GM12891 (cell line): Measurements from ENCODE around the gene SERPINH1.

Source experiments
- POLR2A ChIP-seq: IDR thresholded peaks from 2 replicates; pipeline ENCODE4 v1.6.1; 2011; ENCODE audit warnings: low read depth, low read length, control low read depth
- POLR2AphosphoS5 ChIP-seq: IDR thresholded peaks from 2 replicates; pipeline ENCODE4 v1.6.1; 2011; ENCODE audit warnings: low read depth, low read length, control low read depth
- POU2F2 ChIP-seq: IDR thresholded peaks from 2 replicates; pipeline ENCODE4 v1.6.1; 2011; ENCODE audit warnings: low read depth, mild to moderate bottlenecking, control low read depth, low read length, moderate library complexity
- SPI1 ChIP-seq: IDR thresholded peaks from 2 replicates; pipeline ENCODE4 v1.6.1; 2011; ENCODE audit warnings: low read depth, low read length, control low read depth
- TAF1 ChIP-seq: IDR thresholded peaks from 2 replicates; pipeline ENCODE4 v1.6.1; 2011; ENCODE audit warnings: low read depth, low read length, control low read depth

DNA sequence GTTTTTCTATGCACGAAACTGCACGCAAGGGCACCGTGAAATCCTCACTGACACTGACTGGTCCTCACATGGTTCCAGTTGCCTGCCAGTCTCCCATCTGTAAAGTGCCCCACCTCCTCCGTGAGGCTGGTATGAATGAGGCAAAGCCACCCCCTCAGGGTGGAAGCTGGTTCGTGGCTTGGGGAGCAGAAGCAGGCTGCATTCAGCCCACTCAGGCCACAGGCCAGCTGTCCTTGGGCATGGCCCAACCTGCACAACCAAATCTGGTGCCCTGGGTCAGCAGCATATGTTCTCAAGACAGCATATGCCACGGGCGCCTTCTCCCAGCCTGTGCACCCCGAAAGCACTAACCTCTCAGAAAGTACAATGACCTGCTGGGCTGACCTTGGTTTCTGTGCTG, 29.3 kb downstream of the SERPINH1 start:
- TF ChIP-seq POLR2A (no peak), POLR2AphosphoS5 (no peak), TAF1 (no peak), SPI1 (no peak), POU2F2 (no peak)
